Measurements from ENCODE around the gene MAP3K5.
"Not testable (repeated sequence)": the region's sequence is repeated elsewhere in the genome, so short reads cannot be mapped to it uniquely, and the experiment has no call there.

The MAP3K5 gene

GRCh38 chr6:136717716-136717990 lies 74.6 kb downstream of the MAP3K5 start:
- no peak for DNase-seq

- DNase-seq = no peak
Observed at GRCh38 chr6:136716917-136717715, 75.2 kb downstream of the MAP3K5 start.

GRCh38 chr6:136712642-136713041 lies 79.6 kb downstream of the MAP3K5 start:
- not testable (repeated sequence) for DNase-seq

GRCh38 chr6:136711644-136712043 lies 80.6 kb downstream of the MAP3K5 start:
- DNase-seq = no peak

- no peak for DNase-seq
Observed at GRCh38 chr6:136710877-136711552, 81.3 kb downstream of the MAP3K5 start.

- no peak for DNase-seq
Observed at GRCh38 chr6:136709429-136709828, 82.8 kb downstream of the MAP3K5 start.

- no peak for DNase-seq
Observed at GRCh38 chr6:136706430-136706829, 85.8 kb downstream of the MAP3K5 start.

GRCh38 chr6:136703331-136703865 lies 88.9 kb downstream of the MAP3K5 start:
- DNase-seq = peak; percentile 14

- DNase-seq = peak; percentile 49
Observed at GRCh38 chr6:136701045-136701444, 91.2 kb downstream of the MAP3K5 start.

- DNase-seq = no peak
Observed at GRCh38 chr6:136699358-136699757, 92.9 kb downstream of the MAP3K5 start.

- no peak for DNase-seq
Observed at GRCh38 chr6:136696783-136697364, 95.4 kb downstream of the MAP3K5 start.

- DNase-seq = no peak
Observed at GRCh38 chr6:136696238-136696637, 96.0 kb downstream of the MAP3K5 start.

GRCh38 chr6:136695412-136695811 lies 96.9 kb downstream of the MAP3K5 start:
- DNase-seq = no peak

- no peak for DNase-seq
Observed at GRCh38 chr6:136693090-136693489, 99.2 kb downstream of the MAP3K5 start.

- not testable (repeated sequence) for DNase-seq
Observed at GRCh38 chr6:136687894-136688293, 104.4 kb downstream of the MAP3K5 start.

GRCh38 chr6:136685540-136686108 lies 106.7 kb downstream of the MAP3K5 start:
- no peak for DNase-seq

GRCh38 chr6:136684466-136684865 lies 107.8 kb downstream of the MAP3K5 start:
- no peak for DNase-seq

GRCh38 chr6:136683209-136683941 lies 108.9 kb downstream of the MAP3K5 start:
- no peak for DNase-seq

- DNase-seq = no peak
Observed at GRCh38 chr6:136682292-136682691, 110.0 kb downstream of the MAP3K5 start.

GRCh38 chr6:136677822-136678221 lies 114.5 kb downstream of the MAP3K5 start:
- no peak for DNase-seq

GRCh38 chr6:136677344-136677743 lies 114.9 kb downstream of the MAP3K5 start:
- DNase-seq = no peak

- no peak for DNase-seq
Observed at GRCh38 chr6:136676075-136676474, 116.2 kb downstream of the MAP3K5 start.

- no peak for DNase-seq
Observed at GRCh38 chr6:136673571-136673970, 118.7 kb downstream of the MAP3K5 start.
